Heart left ventricle (tissue), 16 donors: Measurements from ENCODE around the gene MLPH. TPM values are rescaled to one million over a fixed set of nuclear protein-coding genes. Genes with fewer than 3 reads are reported as not detected.

Experiments
- ATAC-seq, 4 donors: fragments of 200-7000 bp; cut with Tn5 transposase; one replicate each; pipeline ENCODE4 v1.9.1; 2020 to 2022; ENCODE audit warnings: moderate library complexity in 4 of 4, mild to moderate bottlenecking in 3 of 4, moderate number of reproducible peaks in 1 of 4
- DNase-seq, 5 donors: peaks; one replicate each; pipeline ENCODE4 v3.0.0-alpha.2; 2020
- H3K27ac ChIP-seq, 12 donors: fragments of 200-600 bp; sonication (generic) in 4 of 12; one replicate each; pipeline versions ENCODE4 v1.5.0 to v1.8.0; 2016 to 2022; ENCODE audit warnings: mild to moderate bottlenecking in 2 of 12
- H3K27me3 ChIP-seq, 9 donors: fragments of 200-600 bp; sonication (generic) in 2 of 9; one replicate each; pipeline versions ENCODE4 v1.5.1 to v1.8.0; 2016 to 2022; ENCODE audit warnings: mild to moderate bottlenecking in 3 of 9
- H3K36me3 ChIP-seq, 9 donors: fragments of 200-600 bp; sonication (generic) in 2 of 9; one replicate each; pipeline versions ENCODE4 v1.5.0 to v1.8.0; 2018 to 2022; ENCODE audit warnings: mild to moderate bottlenecking in 2 of 9
- H3K4me1 ChIP-seq, 12 donors: fragments of 200-600 bp; sonication (generic) in 4 of 12; one replicate each; pipeline versions ENCODE4 v1.5.0 to v1.8.0; 2016 to 2022; ENCODE audit warnings: mild to moderate bottlenecking in 3 of 12
- H3K4me3 ChIP-seq, 12 donors: fragments of 200-600 bp; sonication (generic) in 4 of 12; one replicate each; pipeline versions ENCODE4 v1.5.0 to v1.8.0; 2017 to 2022; ENCODE audit warnings: mild to moderate bottlenecking in 9 of 12, moderate library complexity in 4 of 12
- H3K9me3 ChIP-seq, 12 donors: fragments of 200-600 bp; sonication (generic) in 4 of 12; one replicate each; pipeline versions ENCODE4 v1.5.0 to v1.8.0; 2016 to 2022; ENCODE audit warnings: mild to moderate bottlenecking in 1 of 12
- POLR2A ChIP-seq, 2 donors: fragments of 450-650 bp; IDR thresholded peaks; one replicate each; pipeline ENCODE4 v1.6.1; 2017; ENCODE audit warnings: antibody characterized with exemption in 2 of 2, mild to moderate bottlenecking in 2 of 2, moderate library complexity in 2 of 2
- WGBS, 4 donors: extraction: QIAGEN DNeasy Blood & Tissue Kit in 2 of 4; methylation state at CpG; one replicate each; pipeline versions ENCODE4 v1.1.5 to v1.1.7; 2013 to 2018; 5-methylcytosine and 5-hydroxymethylcytosine counted together
- intact Hi-C, 10 donors: fragments of 100-400 bp; cut with DNase I; formaldehyde crosslinking; loops; one replicate each; pipeline versions ENCODE4 v1.11.1 to v1.14.2; 2022
- polyA plus RNA-seq, 2 donors: library from polyadenylated mRNA; stranded (reverse); fragments of 200-250 nt; gene quantifications; one replicate each; pipeline ENCODE4 v1.2.3, GENCODE V29; 2013
- total RNA-seq, 9 donors: library from RNA; depleted of rRNA in 2 of 9; stranded (reverse); fragments of >200 nt in 2 of 9; fragmentation: NEBNext Ultra II Directional in 3 of 9; extraction: Animal tissue kit (Norgen Biotek cat#: 25700) in 3 of 9; gene quantifications; one replicate each; pipeline versions ENCODE4 v1.1.0 to v1.2.4, GENCODE V29; 2016 to 2023
- TF ChIP-seq, protein P1 (sequence below), 12 donors: fragments of 200-600 bp; sonication (generic) in 4 of 12; IDR thresholded peaks; one replicate each; pipeline versions ENCODE4 v1.5.0 to v1.8.0; 2018 to 2022; ENCODE audit warnings: antibody characterized with exemption in 12 of 12, mild to moderate bottlenecking in 5 of 12
- donor health status: ischemic (EF 13 %, LVEDD 7.1; RV severe dilation, severe dysfunction).
- donor health status: healthy with polysubstance abuse.
- donor health status: DM: no; HTN: yes; CAD: no.
- donor health status: DM: no; HTN: no; CAD: no.
- donor health status: ischemic (EF 25% LVEDD 6.9; RV normal size, moderate dysfunction).
- donor health status: ischemic (EF 25% LVEDD 5.7; RV mildly dilated, moderate dysfunction).
- donor health status: healthy.
- donor health status: DM: yes; HTN: yes; CAD: no.
- donor health status: ischemic (EF 35%, LVEDD 5.7; RV mildly dilated, moderate dysfunction).
- donor health status: nonischemic (EF 11% LVEDD 7.7; RV severe dilation, severe dysfunction).
- donor health status: DM: yes; HTN: yes; CAD: no.
- donor health status: PGD.
- donor health status: ischemic (EF 29% LVEDD 5.4; RV normal size, mild dysfunction).
- donor health status: nonischemic (EF 23%, LVEDD 6.1; RV moderate dilation, normal function).

MLPH gene
- total and polyA plus RNA-seq, 11 donors = 18.3 to 60.3 (median 30.7) TPM

DNA sequence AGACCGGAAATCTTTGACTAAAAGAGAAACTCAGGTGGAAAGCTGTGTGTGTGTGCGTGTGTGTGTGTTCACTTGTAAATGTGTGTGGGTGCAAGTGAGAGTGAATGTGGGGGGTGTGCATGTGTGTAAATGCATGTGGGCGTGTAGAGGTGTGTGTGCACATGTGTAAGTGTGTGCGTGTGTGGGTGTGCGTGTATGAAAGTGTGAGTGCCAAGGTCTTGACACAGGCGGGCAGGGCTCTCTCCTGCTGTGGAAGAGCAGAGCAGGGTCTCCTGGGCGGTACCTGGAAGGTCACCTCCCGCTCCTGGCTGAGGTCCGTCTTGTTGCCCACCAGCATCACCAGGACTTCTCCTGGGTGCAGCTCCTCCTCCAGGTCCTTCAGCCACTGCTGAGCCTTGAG is 89.9 kb downstream of the MLPH start:
- 88 to 97% (median 92%) methylated on average over 9 of the region's 9 CpGs for whole genome bisulfite sequencing, 4 donors
- H3K4me3 ChIP-seq = no peak overlapping the region
- no peaks in the 10 kb centered on the region for H3K27me3 ChIP-seq
- no peak overlapping the region for H3K27ac ChIP-seq
- intact Hi-C loops = loop anchor here in 5 of 10 donors (10.0 kb wide), 3 partner anchors 152 to 482 kb away; no protein-coding TSS in a partner anchor
- no peak for DNase-seq
- TF ChIP-seq POLR2A (IDR thresholded peaks at IDR 0.05) = no peak
- TF ChIP-seq, protein P1, sequence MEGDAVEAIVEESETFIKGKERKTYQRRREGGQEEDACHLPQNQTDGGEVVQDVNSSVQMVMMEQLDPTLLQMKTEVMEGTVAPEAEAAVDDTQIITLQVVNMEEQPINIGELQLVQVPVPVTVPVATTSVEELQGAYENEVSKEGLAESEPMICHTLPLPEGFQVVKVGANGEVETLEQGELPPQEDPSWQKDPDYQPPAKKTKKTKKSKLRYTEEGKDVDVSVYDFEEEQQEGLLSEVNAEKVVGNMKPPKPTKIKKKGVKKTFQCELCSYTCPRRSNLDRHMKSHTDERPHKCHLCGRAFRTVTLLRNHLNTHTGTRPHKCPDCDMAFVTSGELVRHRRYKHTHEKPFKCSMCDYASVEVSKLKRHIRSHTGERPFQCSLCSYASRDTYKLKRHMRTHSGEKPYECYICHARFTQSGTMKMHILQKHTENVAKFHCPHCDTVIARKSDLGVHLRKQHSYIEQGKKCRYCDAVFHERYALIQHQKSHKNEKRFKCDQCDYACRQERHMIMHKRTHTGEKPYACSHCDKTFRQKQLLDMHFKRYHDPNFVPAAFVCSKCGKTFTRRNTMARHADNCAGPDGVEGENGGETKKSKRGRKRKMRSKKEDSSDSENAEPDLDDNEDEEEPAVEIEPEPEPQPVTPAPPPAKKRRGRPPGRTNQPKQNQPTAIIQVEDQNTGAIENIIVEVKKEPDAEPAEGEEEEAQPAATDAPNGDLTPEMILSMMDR (IDR thresholded peaks at IDR 0.05) = no peak
- peaks cover 0 to 39% (median 17%) of the 10 kb centered on the region in 12 donors for H3K4me1 ChIP-seq
- H3K9me3 ChIP-seq = no peaks in the 10 kb centered on the region
- no peaks in the 10 kb centered on the region for H3K36me3 ChIP-seq
- no peak for ATAC-seq

GRCh38 chr2:237577458-237577857 is 90.4 kb downstream of the MLPH start:
- H3K9me3 ChIP-seq = no peaks in the 10 kb centered on the region
- H3K4me1 ChIP-seq = peaks cover 0 to 39% (median 17%) of the 10 kb centered on the region in 12 donors
- intact Hi-C loops = loop anchor here in 5 of 10 donors (10.0 kb wide), 3 partner anchors 153 to 483 kb away; no protein-coding TSS in a partner anchor
- TF ChIP-seq, protein P1 (IDR thresholded peaks at IDR 0.05) = no peak
- TF ChIP-seq POLR2A (IDR thresholded peaks at IDR 0.05) = no peak
- ATAC-seq = no peak
- H3K27ac ChIP-seq = no peak overlapping the region
- H3K4me3 ChIP-seq = no peak overlapping the region
- DNase-seq = peak in 1 of 5 donors; percentile 39
- H3K36me3 ChIP-seq = no peaks in the 10 kb centered on the region
- H3K27me3 ChIP-seq = no peaks in the 10 kb centered on the region
- WGBS, 4 donors = 93 to 95% (median 94%) methylated on average over 9 to 10 of the region's 10 CpGs

DNA sequence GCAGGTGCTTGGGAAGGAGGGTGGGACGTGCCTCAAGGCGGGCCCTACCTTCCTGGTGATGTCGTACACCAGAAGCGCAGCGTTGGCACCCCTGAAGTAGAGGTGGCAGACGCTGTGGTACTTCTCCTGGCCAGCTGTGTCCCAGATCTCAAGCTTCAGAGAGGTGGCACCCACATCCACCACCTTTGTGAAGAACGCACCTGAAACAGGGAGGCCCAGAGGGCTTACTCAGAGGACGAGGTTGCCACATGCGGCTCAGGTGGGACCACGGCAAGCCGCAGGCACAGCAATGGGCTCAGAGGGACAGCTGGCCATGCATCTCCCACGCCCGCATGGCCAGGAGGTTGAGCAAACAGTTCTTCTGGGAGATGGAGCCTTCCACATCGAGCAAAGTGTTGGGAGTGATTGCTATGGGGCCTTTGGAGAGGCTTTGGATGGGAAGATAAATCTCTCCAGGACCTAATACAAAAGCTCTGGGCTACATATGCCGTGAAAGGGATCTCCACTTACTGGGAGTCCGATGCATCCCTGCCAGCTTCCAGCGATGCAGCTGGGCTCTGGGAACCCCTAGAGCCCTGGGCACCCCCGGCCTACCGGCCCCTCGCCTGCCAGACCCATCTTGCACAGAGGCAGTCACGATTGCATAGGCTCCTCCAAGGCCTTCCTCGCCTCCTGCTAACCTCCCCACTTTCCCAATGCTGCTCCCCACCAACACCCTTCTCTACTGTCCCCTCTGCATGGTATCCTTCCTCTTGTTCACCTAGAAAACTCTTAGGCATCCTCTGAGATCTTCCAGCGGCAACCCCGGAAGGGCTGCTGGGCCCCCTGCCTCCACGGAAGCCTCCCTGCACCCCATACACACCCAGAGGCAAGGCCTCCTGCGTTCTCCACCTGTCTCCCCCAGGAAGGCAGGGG is 91.2 kb downstream of the MLPH start:
- Histone ChIP-seq H3K27ac (no peak overlapping the region), H3K27me3 (no peaks in the 10 kb centered on the region), H3K36me3 (no peaks in the 10 kb centered on the region), H3K4me3 (no peak overlapping the region), H3K4me1 (peaks cover 0 to 42% (median 17%) of the 10 kb centered on the region in 12 donors), H3K9me3 (no peaks in the 10 kb centered on the region)
- WGBS, 4 donors = 94 to 96% (median 95%) methylated on average over 26 of the region's 26 CpGs
- TF ChIP-seq, protein P1 (IDR thresholded peaks at IDR 0.05) = no peak
- TF ChIP-seq POLR2A (IDR thresholded peaks at IDR 0.05) = no peak
- intact Hi-C loops = loop anchor here in 5 of 10 donors (10.0 kb wide), 3 partner anchors 153 to 483 kb away; no protein-coding TSS in a partner anchor
- no peak for ATAC-seq
- DNase-seq = peak in 2 of 5 donors; percentile 18 to 19

GRCh38 chr2:237581326-237581725 is 94.3 kb downstream of the MLPH start:
- intact Hi-C loops = loop anchor here in 8 of 10 donors (1.0 to 5.0 kb wide), 7 partner anchors 81 to 166 kb away; no protein-coding TSS in a partner anchor
- no peak overlapping the region for H3K4me3 ChIP-seq
- ATAC-seq = peak in 1 of 4 donors; percentile 1

More at GRCh38 chr2:237581326-237581725, 94.3 kb downstream of the MLPH start:
- Histone ChIP-seq H3K27ac (peak overlapping the region in 10 of 12 donors; percentile 56 to 89 (median 82)), H3K9me3 (no peaks in the 10 kb centered on the region), H3K4me1 (peaks cover 0 to 27% (median 17%) of the 10 kb centered on the region in 12 donors), H3K27me3 (no peaks in the 10 kb centered on the region), H3K36me3 (no peaks in the 10 kb centered on the region)
- 53 to 63% (median 58%) methylated on average over 6 of the region's 6 CpGs for WGBS, 4 donors
- TF ChIP-seq POLR2A (IDR thresholded peaks at IDR 0.05) = no peak
- TF ChIP-seq, protein P1 (IDR thresholded peaks at IDR 0.05) = no peak
- DNase-seq = peak in 1 of 5 donors; percentile 33
